Measurements from ENCODE around the gene PPBP.

Gene PPBP

GRCh38 chr4:73988061-73988460 is at the start of gene PPBP:
TSS of gene PPBP (minus strand) at chr4:73988190. CDS start at chr4:73988103, 87 bp downstream.
- no peak for DNase-seq

- no peak for DNase-seq
Observed at GRCh38 chr4:74037076-74037955, 49.3 kb upstream of the PPBP start.

- peak; percentile 18 to 34 for DNase-seq
Observed at GRCh38 chr4:74033739-74034138, 45.7 kb upstream of the PPBP start.

GRCh38 chr4:74032064-74032463 is 44.1 kb upstream of the PPBP start:
- DNase-seq: no peak

- DNase-seq: no peak
Observed at GRCh38 chr4:74031576-74031975, 43.6 kb upstream of the PPBP start.

- peak; percentile 9 to 22 for DNase-seq
Observed at GRCh38 chr4:74030285-74030684, 42.3 kb upstream of the PPBP start.

GRCh38 chr4:74028504-74028903 is 40.5 kb upstream of the PPBP start:
- no peak for DNase-seq

GRCh38 chr4:74023709-74024108 is 35.7 kb upstream of the PPBP start:
- no peak for DNase-seq

GRCh38 chr4:74021601-74022000 is 33.6 kb upstream of the PPBP start:
- DNase-seq: no peak

GRCh38 chr4:74018771-74019170 is 30.8 kb upstream of the PPBP start:
- DNase-seq: peak; percentile 87 to 90

- DNase-seq: peak in 1 of 2 experiments; percentile 4
Observed at GRCh38 chr4:74018116-74018515, 30.1 kb upstream of the PPBP start.

- no peak for DNase-seq
Observed at GRCh38 chr4:74016068-74016467, 28.1 kb upstream of the PPBP start.

GRCh38 chr4:74015126-74015780 is 27.3 kb upstream of the PPBP start:
- DNase-seq: no peak

GRCh38 chr4:74014332-74014731 is 26.3 kb upstream of the PPBP start:
- no peak for DNase-seq

- no peak for DNase-seq
Observed at GRCh38 chr4:74013264-74013663, 25.3 kb upstream of the PPBP start.

GRCh38 chr4:74012130-74012529 is 24.1 kb upstream of the PPBP start:
- no peak for DNase-seq

GRCh38 chr4:74009307-74009706 is 21.3 kb upstream of the PPBP start:
- DNase-seq: no peak

GRCh38 chr4:74006009-74006476 is 18.1 kb upstream of the PPBP start:
- DNase-seq: no peak

- DNase-seq: no peak
Observed at GRCh38 chr4:74005528-74005927, 17.5 kb upstream of the PPBP start.

- DNase-seq: no peak
Observed at GRCh38 chr4:74004668-74005067, 16.7 kb upstream of the PPBP start.

- DNase-seq: no peak
Observed at GRCh38 chr4:74000301-74000700, 12.3 kb upstream of the PPBP start.

- DNase-seq: no peak
Observed at GRCh38 chr4:73998040-73999011, 10.3 kb upstream of the PPBP start, which contains the start of gene CXCL5. TSS of gene CXCL5 (minus strand) at chr4:73998677. CDS start at chr4:73998581, 96 bp downstream.

- no peak for DNase-seq
Observed at GRCh38 chr4:73992050-73992449, 4.1 kb upstream of the PPBP start.
